K562 (cell line): Measurements from ENCODE around the gene KCNC3. TPM values are rescaled to one million over a fixed set of nuclear protein-coding genes. Genes with fewer than 3 reads are reported as not detected.

Experiments used
- ATAC-seq: fragments of 200-7000 bp; cut with Tn5 transposase; 3 replicates; pipeline ENCODE4 v1.9.1; 2020; ENCODE audit warnings: moderate library complexity
- BruUV-seq: library from RNA; stranded (reverse); fragments of 400-500 nt; replicated peaks from 2 replicates; lab custom pipeline; 2021; lab: Mats Ljungman, UMichigan
- CTCF ChIA-PET: fragments of 300-600 bp; formaldehyde crosslinking; extraction: SDS; loops from one replicate; lab custom pipeline; 2021; ENCODE audit warnings: low intra/inter-chr PET ratio; lab: Yijun Ruan, JAX
- POLR2A ChIA-PET: fragments of 300-600, 350-650 bp; sonication (Branson Sonifier 250); formaldehyde crosslinking; extraction: SDS; loops from one replicate; lab custom pipeline; 2021; ENCODE audit warnings: antibody characterized with exemption, inconsistent platforms; lab: Yijun Ruan, JAX
- DNase-seq, 4 experiments: peaks; one replicate each; pipeline versions ENCODE4 v3.0.0 to v3.0.0-alpha.2; 2011 to 2018; ENCODE audit warnings: low spot score in 3 of 4, mixed read lengths in 3 of 4; ENCODE audit errors: extremely low read depth in 1 of 4
- FAIRE-seq: peaks from 2 replicates; lab custom pipeline; 2011; peaks lifted over from hg19 to GRCh38; lab: Jason Lieb, UNC
- H2AFZ ChIP-seq: 2 replicates; pipeline ENCODE4 v1.6.0; 2011; ENCODE audit warnings: low read depth, low read length, control low read depth, inconsistent platforms
- H3K27ac ChIP-seq: fragments of 200-600 bp; 3 replicates; pipeline ENCODE4 v1.8.0; 2011; ENCODE audit warnings: low read depth, mild to moderate bottlenecking, control low read depth, inconsistent platforms, low read length, moderate library complexity, mixed read lengths; ENCODE audit errors: extremely low read depth
- H3K27me3 ChIP-seq, 2 experiments: fragments of 300-600 bp in 1 of 2; 2 replicates in 1 of 2; 3 replicates in 1 of 2; pipeline versions ENCODE4 v1.6.0 to v1.8.0; 2011; ENCODE audit warnings: inconsistent platforms in 2 of 2, low read length in 2 of 2, mild to moderate bottlenecking in 1 of 2, mixed read lengths in 1 of 2, moderate library complexity in 1 of 2; ENCODE audit not compliant: control insufficient read depth in 2 of 2, insufficient read depth in 2 of 2
- H3K36me3 ChIP-seq: fragments of 300-600 bp; 3 replicates; pipeline ENCODE4 v1.8.0; 2011; ENCODE audit warnings: mild to moderate bottlenecking, low read length, inconsistent platforms; ENCODE audit not compliant: control insufficient read depth, insufficient read depth
- H3K4me1 ChIP-seq, 2 experiments: fragments of 200-600 bp in 1 of 2; replicated peaks in 1 of 2; 2 replicates in 1 of 2; 3 replicates in 1 of 2; pipeline versions ENCODE4 v1.5.1 to v1.8.0; 2011; ENCODE audit warnings: inconsistent platforms in 2 of 2, low read length in 2 of 2, mild to moderate bottlenecking in 1 of 2, mixed read lengths in 1 of 2, moderate library complexity in 1 of 2; ENCODE audit not compliant: control insufficient read depth in 2 of 2, insufficient read depth in 2 of 2
- H3K4me2 ChIP-seq: 2 replicates; pipeline ENCODE4 v1.6.1; 2011; ENCODE audit warnings: low read length, control low read depth, inconsistent platforms, mixed read lengths; ENCODE audit not compliant: insufficient read depth
- H3K4me3 ChIP-seq: fragments of 200-600 bp; sonication (generic), shearing (Covaris generic); 2 replicates; pipeline ENCODE4 v1.5.1; 2016; ENCODE audit warnings: control low read depth, inconsistent platforms
- H3K79me2 ChIP-seq: fragments of 200-600 bp; 3 replicates; pipeline ENCODE4 v1.8.0; 2011; ENCODE audit warnings: low read length, inconsistent platforms; ENCODE audit not compliant: control insufficient read depth, insufficient read depth
- H3K9ac ChIP-seq, 2 experiments: 2 replicates each; pipeline versions ENCODE4 v1.6.0 to v1.6.1; 2011; ENCODE audit warnings: low read depth in 2 of 2, low read length in 2 of 2, control low read depth in 1 of 2, inconsistent platforms in 1 of 2, mild to moderate bottlenecking in 1 of 2, mixed read lengths in 1 of 2; ENCODE audit not compliant: insufficient read depth in 1 of 2
- H3K9me1 ChIP-seq: one replicate; pipeline ENCODE4 v1.6.0; 2011; ENCODE audit warnings: inconsistent platforms, mild to moderate bottlenecking, low read length, moderate library complexity; ENCODE audit not compliant: control insufficient read depth, insufficient read depth
- H3K9me3 ChIP-seq: replicated peaks from 2 replicates; pipeline ENCODE4 v1.5.1; 2011; ENCODE audit warnings: low read depth, low read length, inconsistent platforms; ENCODE audit not compliant: control insufficient read depth, insufficient read depth
- H4K20me1 ChIP-seq: replicated peaks from 2 replicates; pipeline ENCODE4 v1.6.1; 2011; ENCODE audit warnings: low read length, inconsistent platforms, mixed read lengths; ENCODE audit not compliant: control insufficient read depth, insufficient read depth
- CBX1 ChIP-seq: sonication (generic); IDR thresholded peaks from 2 replicates; pipeline ENCODE4 v1.6.1; 2016; ENCODE audit warnings: antibody characterized with exemption, low read depth, mild to moderate bottlenecking
- JUND ChIP-seq, 2 experiments: IDR thresholded peaks; 2 replicates in 1 of 2; 3 replicates in 1 of 2; pipeline ENCODE4 v1.6.1; 2011; ENCODE audit warnings: borderline replicate concordance in 2 of 2, low read depth in 2 of 2, low read length in 2 of 2, improper control_type of control experiment in 1 of 2, missing biosample characterization in 1 of 2, missing genetic modification characterization in 1 of 2, missing genetic modification reagents in 1 of 2
- KAT8 ChIP-seq: fragments of 450-650 bp; IDR thresholded peaks from 2 replicates; pipeline ENCODE4 v1.6.1; 2016; ENCODE audit warnings: low read depth, mild to moderate bottlenecking
- KDM4B ChIP-seq, 2 experiments: fragments of 450-650 bp in 1 of 2; sonication (generic) in 1 of 2; IDR thresholded peaks; 2 replicates each; pipeline ENCODE4 v1.6.1; 2016 to 2017; ENCODE audit warnings: borderline replicate concordance in 2 of 2, antibody characterized with exemption in 1 of 2, low read depth in 1 of 2, mild to moderate bottlenecking in 1 of 2
- NR1H2 ChIP-seq: sonication (generic); formaldehyde crosslinking; IDR thresholded peaks from 2 replicates; pipeline ENCODE4 v1.4.0; 2020; ENCODE audit warnings: mild to moderate bottlenecking, missing genetic modification reagents
- NRF1 ChIP-seq, 2 experiments: fragments of 450-650 bp; IDR thresholded peaks in 1 of 2; conservative IDR thresholded peaks in 1 of 2; 2 replicates each; pipeline ENCODE4 v1.6.1; 2014; ENCODE audit warnings: mild to moderate bottlenecking in 2 of 2
- WGBS: fragments of 100-300 bp; shearing (Covaris generic); methylation state at CpG from one replicate; pipeline ENCODE4 v1.1.6; 2016; ENCODE audit warnings: low coverage, mixed read lengths; ENCODE audit not compliant: insufficient coverage; ENCODE audit errors: missing lambda C conversion rate; 5-methylcytosine and 5-hydroxymethylcytosine counted together
- in situ Hi-C: fragments of 300-500 bp; cut with MboI; formaldehyde crosslinking; loops from 4 replicates; pipeline ENCODE4 v1.15.0; 2018; ENCODE audit warnings: inconsistent platforms, mixed read lengths
- intact Hi-C: fragments of 100-400 bp; cut with micrococcal nuclease; formaldehyde crosslinking; loops from 2 replicates; pipeline ENCODE4 v1.14.2; 2022
- polyA plus RNA-seq, 8 experiments: library from polyadenylated mRNA; depleted of rRNA in 4 of 8; stranded (reverse) in 5 of 8; unstranded in 3 of 8; fragments of >200 nt; fragmentation: Nextera tagmentation in 2 of 8; fragmentation: Illumina TruSeq in 1 of 8; extraction: Ambion mirVana in 2 of 8; extraction: Trizol in 1 of 8; gene quantifications; 2 replicates each; pipeline versions ENCODE4 v1.2.1 to v1.2.3, GENCODE V29; 2011 to 2014; ENCODE audit warnings: inconsistent platforms in 1 of 8, missing spikeins in 1 of 8
- total RNA-seq, 7 experiments: library from RNA; depleted of rRNA in 6 of 7; stranded (reverse); fragments of >200 nt in 6 of 7; fragmentation: Illumina TruSeq in 2 of 7; extraction: Trizol in 2 of 7; gene quantifications; 2 replicates each; pipeline versions ENCODE4 v1.2.1 to v1.2.3, GENCODE V29; 2011 to 2021; ENCODE audit warnings: low replicate concordance in 1 of 7
- TF ChIP-seq, protein P1 (sequence below): fragments of 250-450 bp; sonication (Bioruptor Pico); IDR thresholded peaks from 2 replicates; pipeline ENCODE4 v1.6.1; 2021; ENCODE audit warnings: mild to moderate bottlenecking

KCNC3 gene
- total and polyA plus RNA-seq, 9 of the 15 experiments (the other 6 are each of a cell fraction or from before 2014, with no cell fraction given): 0.03 to 26.2 (median 2.0) TPM

DNA sequence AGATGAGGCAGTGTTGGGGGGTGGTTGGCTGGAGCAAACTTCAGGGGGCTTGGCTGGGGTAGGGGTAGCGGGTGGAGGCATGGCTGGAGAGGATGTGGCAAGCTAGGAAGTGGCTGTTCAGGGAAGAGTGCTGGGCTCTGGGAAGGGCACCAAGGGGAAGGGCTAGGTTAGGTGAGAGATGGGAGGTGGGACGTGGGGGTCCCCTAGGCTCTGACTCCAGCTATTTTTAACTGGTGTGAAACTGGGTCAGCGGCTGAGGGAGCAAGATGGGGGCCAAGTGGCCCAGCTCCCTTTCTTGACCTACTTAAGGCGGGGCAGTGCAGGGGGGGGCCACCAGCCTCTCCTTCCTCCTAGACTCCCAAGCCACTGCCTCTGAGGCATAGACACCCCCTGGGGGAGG is 7.3 kb downstream of the KCNC3 start:
- no peak for DNase-seq
- no TSS peak for BruUV-seq
- no peak overlapping the region for H2AFZ ChIP-seq
- peaks cover 10 to 30% of the 10 kb centered on the region in 2 experiments; a peak in 4 of 5 replicates for H3K4me1 ChIP-seq
- no peaks in the 10 kb centered on the region for H3K27me3 ChIP-seq
- H3K4me2 ChIP-seq: no peak overlapping the region
- POLR2A ChIA-PET: interaction anchor here (1.6 kb wide), 1 partner anchor 10 kb away, joined by 6 read pairs; no protein-coding TSS in a partner anchor
- intact Hi-C loops (no loop called here), in situ Hi-C loops (no loop called here)
- peaks cover 36% of the 10 kb centered on the region for H4K20me1 ChIP-seq
- TF ChIP-seq JUND (IDR thresholded peaks at IDR 0.05; ENCODE audit: borderline replicate concordance, low read depth, low read length): no peak
- TF ChIP-seq JUND (tag; IDR thresholded peaks at IDR 0.05; ENCODE audit: borderline replicate concordance, low read depth, low read length): no peak
- no peak for TF ChIP-seq NR1H2 (CRISPR knock-in tag)
- no peak for TF ChIP-seq KDM4B (IDR thresholded peaks at IDR 0.05; ENCODE audit: borderline replicate concordance in 2 of 2, low read depth in 1 of 2)
- no peak for TF ChIP-seq NRF1 (conservative IDR thresholded peaks at IDR 0.05 in 1 of 2, IDR thresholded peaks at IDR 0.05 in 1 of 2)
- TF ChIP-seq, protein P1, sequence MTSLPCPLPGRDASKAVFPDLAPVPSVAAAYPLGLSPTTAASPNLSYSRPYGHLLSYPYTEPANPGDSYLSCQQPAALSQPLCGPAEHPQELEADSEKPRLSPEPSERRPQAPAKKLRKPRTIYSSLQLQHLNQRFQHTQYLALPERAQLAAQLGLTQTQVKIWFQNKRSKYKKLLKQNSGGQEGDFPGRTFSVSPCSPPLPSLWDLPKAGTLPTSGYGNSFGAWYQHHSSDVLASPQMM (CRISPR knock-in tag): no peak
- no peak for TF ChIP-seq KAT8
- no peak for TF ChIP-seq CBX1
- no peak for ATAC-seq
- peaks cover 3% of the 10 kb centered on the region for H3K9me1 ChIP-seq
- H3K27ac ChIP-seq: no peak overlapping the region
- peaks cover 24% of the 10 kb centered on the region; the same call in 1 of the 3 replicates for H3K36me3 ChIP-seq
- 65% methylated on average over 3 of the region's 4 CpGs for WGBS
- no peak for FAIRE-seq
- CTCF ChIA-PET: no interaction called here
- no peak overlapping the region for H3K9ac ChIP-seq
- H3K4me3 ChIP-seq: no peak overlapping the region
- H3K9me3 ChIP-seq: no peaks in the 10 kb centered on the region
- peaks cover 10% of the 10 kb centered on the region for H3K79me2 ChIP-seq
